ENCODE measurements around the gene NUTM1. TPM values are rescaled to one million over a fixed set of nuclear protein-coding genes. Genes with fewer than 3 reads are reported as not detected.

The NUTM1 gene
- total RNA-seq, 1 experiment from 2014 or later: 0.07 TPM

- no peaks in the 10 kb centered on the region for H3K9me3 ChIP-seq (ENCODE audit: control insufficient read depth in 1 of 2, insufficient read depth in 1 of 2, low read depth in 1 of 2, low read length in 2 of 2)
- no peak overlapping the region for H3K4me2 ChIP-seq (ENCODE audit: low read length)
- no peaks in the 10 kb centered on the region for H3K9me2 ChIP-seq (ENCODE audit: insufficient read depth)
- POLR2A ChIA-PET: interaction anchor here (0.7 kb wide), 1 partner anchor 8 kb away, joined by 3 read pairs; no protein-coding TSS in a partner anchor
- no peaks in the 10 kb centered on the region for H3K36me3 ChIP-seq (ENCODE audit: control insufficient read depth in 1 of 2, insufficient read depth in 2 of 2, low read length in 2 of 2)
- BruUV-seq (replicated peaks): no TSS peak
- no peaks in the 10 kb centered on the region for H3K27me3 ChIP-seq (ENCODE audit: insufficient read depth, low read length)
- H2AFZ ChIP-seq (ENCODE audit: low read depth, low read length, poor library complexity, severe bottlenecking): no peak overlapping the region
- CTCF ChIA-PET: no interaction called here
- no peaks in the 10 kb centered on the region for H3K79me2 ChIP-seq (ENCODE audit: insufficient read depth, low read length)
- RAD21 ChIA-PET (ENCODE audit: low non-redundant PET in 1 of 2, low total read pairs in 2 of 2, uncharacterized antibody in 2 of 2, unreplicated experiment in 2 of 2): no interaction called here
- H3K27ac ChIP-seq (ENCODE audit: low read depth, low read length): no peak overlapping the region
- H3K4me1 ChIP-seq (ENCODE audit: control insufficient read depth in 1 of 2, insufficient read depth in 2 of 2, low read length in 2 of 2): peaks cover 3 to 8% of the 10 kb centered on the region in 2 experiments; a peak in 2 of 4 replicates
- DNase-seq (ENCODE audit: low read depth, low spot score) (no peak), ATAC-seq (no peak)
- TF ChIP-seq, protein P1, sequence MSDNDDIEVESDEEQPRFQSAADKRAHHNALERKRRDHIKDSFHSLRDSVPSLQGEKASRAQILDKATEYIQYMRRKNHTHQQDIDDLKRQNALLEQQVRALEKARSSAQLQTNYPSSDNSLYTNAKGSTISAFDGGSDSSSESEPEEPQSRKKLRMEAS (IDR thresholded peaks at IDR 0.05): no peak
- no peak for TF ChIP-seq ATF3 (IDR thresholded peaks at IDR 0.05)
- no peak for TF ChIP-seq ZNF274 (IDR thresholded peaks at IDR 0.05; ENCODE audit: low read depth, low read length)
- no peak for TF ChIP-seq RAD21 (IDR thresholded peaks at IDR 0.05; ENCODE audit: low read depth)
- no peak for TF ChIP-seq POLR2AphosphoS5 (IDR thresholded peaks at IDR 0.05; ENCODE audit: low read depth, low read length)
- TF ChIP-seq REST (IDR thresholded peaks at IDR 0.05; ENCODE audit: low read depth): no peak
- no peak for TF ChIP-seq EZH2 (IDR thresholded peaks at IDR 0.05)
- no peak for TF ChIP-seq FOSL1 (IDR thresholded peaks at IDR 0.05; ENCODE audit: low read depth)
- no peak overlapping the region for H3K9ac ChIP-seq (ENCODE audit: low read length)
- no peaks in the 10 kb centered on the region for H4K20me1 ChIP-seq (ENCODE audit: insufficient read depth)
- intact Hi-C loops (cut with micrococcal nuclease): no loop called here
- H3K4me3 ChIP-seq (replicated peaks in 1 of 2; ENCODE audit: low read depth in 1 of 2, low read length in 2 of 2): no peak overlapping the region
Measured at GRCh38 chr15:34332553-34333120, 10.5 kb upstream of the NUTM1 start.

Data from HCT116 (cell line).